GM20000 (cell line): ENCODE measurements around the gene DNAH10.
"Not testable (repeated sequence)": the region's sequence is repeated elsewhere in the genome, so short reads cannot be mapped to it uniquely, and the experiment has no call there.

ENCODE experiments used
- DNase-seq: peaks from one replicate; pipeline ENCODE4 v3.0.0; 2012; ENCODE audit warnings: low spot score
- CTCF ChIP-seq: IDR thresholded peaks from 2 replicates; pipeline ENCODE4 v1.5.1; 2012; ENCODE audit warnings: mild to moderate bottlenecking, control low read depth; ENCODE audit errors: extremely low read depth, missing control alignments

Gene DNAH10

GRCh38 chr12:123910761-123911193 is 148.7 kb downstream of the DNAH10 start:
- TF ChIP-seq CTCF, result no peak
- no peak for DNase-seq

GRCh38 chr12:123911672-123912409 is 149.7 kb downstream of the DNAH10 start:
- not testable (repeated sequence) for DNase-seq

GRCh38 chr12:123912415-123913380 is 150.6 kb downstream of the DNAH10 start:
- DNase-seq, result no peak
- TF ChIP-seq CTCF, result no peak

- no peak for DNase-seq
- TF ChIP-seq CTCF, result no peak
Measured at GRCh38 chr12:123914726-123915333, 152.7 kb downstream of the DNAH10 start.

- TF ChIP-seq CTCF, result no peak
- DNase-seq, result no peak
Measured at GRCh38 chr12:123916729-123917128, 154.6 kb downstream of the DNAH10 start.

- no peak for DNase-seq
- TF ChIP-seq CTCF, result no peak
Measured at GRCh38 chr12:123917337-123917850, 155.3 kb downstream of the DNAH10 start.

- TF ChIP-seq CTCF, result no peak
- no peak for DNase-seq
Measured at GRCh38 chr12:123919980-123920360, 157.9 kb downstream of the DNAH10 start.
